Activated T-cell treated with anti-CD3 and anti-CD28 coated beads, Interleukin-2, amount 50 U/mL, for 72 hours (primary cell): Measurements from ENCODE around the gene APLNR. TPM values are rescaled to one million over a fixed set of nuclear protein-coding genes. Genes with fewer than 3 reads are reported as not detected.

ENCODE experiments used
- ATAC-seq, 2 donors: fragments of 150-1000 bp; cut with Tn5 transposase; replicated peaks in 1 of 2; 2 replicates each; pipeline ENCODE4 v1.10.0; 2021; ENCODE audit warnings: moderate library complexity in 2 of 2, mild to moderate bottlenecking in 1 of 2
- DNase-seq, 2 donors: peaks; one replicate each; pipeline ENCODE4 v3.0.0; 2021 to 2022; ENCODE audit warnings: mixed read lengths in 1 of 2
- H3K27ac Mint-ChIP-seq: one replicate; pipeline ENCODE4 v1.8.0; 2022; ENCODE audit warnings: mild to moderate bottlenecking, moderate library complexity, mixed read lengths
- H3K27me3 Mint-ChIP-seq: one replicate; pipeline ENCODE4 v1.8.0; 2022; ENCODE audit warnings: low read depth, mixed read lengths
- H3K36me3 Mint-ChIP-seq, 2 donors: one replicate each; pipeline ENCODE4 v1.8.0; 2022; ENCODE audit warnings: mixed read lengths in 2 of 2, mild to moderate bottlenecking in 1 of 2; ENCODE audit not compliant: insufficient read depth in 2 of 2
- H3K4me1 Mint-ChIP-seq: one replicate; pipeline ENCODE4 v1.8.0; 2022; ENCODE audit warnings: low read depth, mixed read lengths
- H3K4me3 Mint-ChIP-seq, 2 donors: one replicate each; pipeline ENCODE4 v1.8.0; 2022; ENCODE audit warnings: mild to moderate bottlenecking in 2 of 2, mixed read lengths in 2 of 2, moderate library complexity in 2 of 2
- H3K9me3 Mint-ChIP-seq, 2 donors: one replicate each; pipeline ENCODE4 v1.8.0; 2022; ENCODE audit warnings: mixed read lengths in 2 of 2
- total RNA-seq, 2 donors: library from RNA; stranded (reverse); gene quantifications; one replicate each; pipeline ENCODE4 v1.2.3, GENCODE V29; 2022

Gene APLNR
- total RNA-seq, 2 donors from 2014 or later = not detected

- Mint-ChIP-seq H3K9me3 (no peaks in the 10 kb centered on the region), H3K4me3 (no peak overlapping the region), H3K36me3 (no peaks in the 10 kb centered on the region), H3K27ac (no peak overlapping the region), H3K4me1 (peaks cover 13% of the 10 kb centered on the region), H3K27me3 (peaks cover 20% of the 10 kb centered on the region)
- no peak for ATAC-seq
- DNase-seq = no peak
These were observed 7.9 kb upstream of the APLNR start for GRCh38 chr11:57244911-57245310.

- peaks cover 11% of the 10 kb centered on the region for H3K4me1 Mint-ChIP-seq
- peaks cover 50% of the 10 kb centered on the region for H3K27me3 Mint-ChIP-seq
- no peaks in the 10 kb centered on the region for H3K9me3 Mint-ChIP-seq
- H3K4me3 Mint-ChIP-seq = no peak overlapping the region
- H3K36me3 Mint-ChIP-seq = no peaks in the 10 kb centered on the region
- DNase-seq (no peak), ATAC-seq (no peak)
- no peak overlapping the region for H3K27ac Mint-ChIP-seq
These were observed 4.4 kb upstream of the APLNR start for GRCh38 chr11:57241353-57241972.

DNA sequence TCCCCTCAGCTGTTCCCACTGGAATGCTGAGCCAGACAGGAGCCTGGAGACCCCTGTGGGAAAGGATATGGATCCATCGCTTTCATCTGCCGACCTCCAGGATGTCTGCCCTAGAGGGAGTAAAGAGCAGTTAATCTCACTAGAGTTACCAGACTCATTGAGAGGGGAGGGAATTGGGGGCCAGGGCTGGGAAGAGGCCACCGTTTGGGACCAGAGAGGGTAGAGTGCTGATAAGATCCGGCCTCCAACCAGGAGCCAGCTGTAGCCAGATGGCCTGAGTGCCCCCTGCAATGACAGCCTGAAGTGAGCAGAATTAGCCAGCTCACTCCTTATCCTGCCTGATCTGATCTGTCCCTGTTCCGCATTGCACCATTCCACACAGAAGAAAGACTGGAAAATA, 3.7 kb upstream of the APLNR start:
- no peaks in the 10 kb centered on the region for H3K9me3 Mint-ChIP-seq
- no peak for DNase-seq
- no peak for ATAC-seq
- no peaks in the 10 kb centered on the region for H3K36me3 Mint-ChIP-seq
- H3K4me3 Mint-ChIP-seq = no peak overlapping the region
- peaks cover 57% of the 10 kb centered on the region for H3K27me3 Mint-ChIP-seq
- peaks cover 11% of the 10 kb centered on the region for H3K4me1 Mint-ChIP-seq
- H3K27ac Mint-ChIP-seq = no peak overlapping the region

GRCh38 chr11:57240007-57240406, 3.0 kb upstream of the APLNR start:
- Mint-ChIP-seq H3K4me1 (peaks cover 11% of the 10 kb centered on the region), H3K27me3 (peaks cover 64% of the 10 kb centered on the region), H3K9me3 (no peaks in the 10 kb centered on the region), H3K4me3 (no peak overlapping the region), H3K36me3 (no peaks in the 10 kb centered on the region), H3K27ac (no peak overlapping the region)
- DNase-seq = no peak
- no peak for ATAC-seq

DNA sequence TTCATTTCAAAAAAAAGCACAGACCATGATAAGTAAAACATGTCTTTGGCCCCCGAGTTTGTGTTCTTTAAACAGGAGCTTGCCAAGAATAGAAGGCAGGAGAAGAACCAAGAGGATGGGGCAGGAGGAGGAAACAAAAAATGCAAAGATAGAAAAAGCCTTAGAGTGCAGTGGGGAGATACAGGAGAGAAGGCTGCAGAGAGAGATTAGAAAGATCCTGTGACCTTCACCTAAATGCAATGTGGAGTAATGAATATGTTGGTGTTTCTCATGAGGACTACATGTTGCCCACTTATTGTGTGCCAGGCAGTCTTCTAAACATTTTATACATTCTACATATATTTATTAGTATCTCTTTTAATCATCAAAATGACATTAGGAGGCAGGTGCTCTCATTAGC, 2.3 kb upstream of the APLNR start:
- H3K27me3 Mint-ChIP-seq = peaks cover 71% of the 10 kb centered on the region
- ATAC-seq (no peak), DNase-seq (no peak)
- H3K4me3 Mint-ChIP-seq = no peak overlapping the region
- H3K36me3 Mint-ChIP-seq = no peaks in the 10 kb centered on the region
- no peak overlapping the region for H3K27ac Mint-ChIP-seq
- H3K4me1 Mint-ChIP-seq = peaks cover 11% of the 10 kb centered on the region
- H3K9me3 Mint-ChIP-seq = no peaks in the 10 kb centered on the region

- no peak overlapping the region for H3K27ac Mint-ChIP-seq
- no peak overlapping the region for H3K4me3 Mint-ChIP-seq
- H3K36me3 Mint-ChIP-seq = no peaks in the 10 kb centered on the region
- H3K9me3 Mint-ChIP-seq = no peaks in the 10 kb centered on the region
- ATAC-seq (no peak), DNase-seq (no peak)
- H3K4me1 Mint-ChIP-seq = peaks cover 11% of the 10 kb centered on the region
- peaks cover 91% of the 10 kb centered on the region for H3K27me3 Mint-ChIP-seq
These were observed 1.0 kb downstream of the APLNR start for GRCh38 chr11:57235761-57236703.

DNA sequence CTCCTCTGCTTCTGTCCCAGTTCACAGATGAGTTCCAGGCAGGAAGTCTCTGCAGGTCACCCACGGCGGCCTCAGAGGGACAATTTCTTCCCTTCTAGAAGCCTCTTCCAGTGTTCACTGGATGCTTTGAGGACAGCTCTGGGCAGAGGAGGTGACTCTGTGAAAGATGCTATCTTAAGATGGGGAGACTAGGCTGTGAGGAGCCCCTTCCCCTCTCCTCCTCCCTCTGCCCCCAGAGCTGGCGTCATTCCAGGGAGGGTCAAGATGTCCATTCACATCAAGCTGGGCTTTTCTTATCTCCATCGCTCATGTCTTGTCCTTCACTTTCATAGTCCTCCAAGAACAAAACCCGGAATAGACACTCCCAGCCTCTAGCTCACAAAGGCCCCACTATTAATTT, 3.3 kb downstream of the APLNR start:
- DNase-seq (no peak), ATAC-seq (no peak)
- no peak overlapping the region for H3K27ac Mint-ChIP-seq
- peaks cover 11% of the 10 kb centered on the region for H3K4me1 Mint-ChIP-seq
- H3K4me3 Mint-ChIP-seq = no peak overlapping the region
- H3K27me3 Mint-ChIP-seq = peaks cover 91% of the 10 kb centered on the region
- H3K36me3 Mint-ChIP-seq = no peaks in the 10 kb centered on the region
- no peaks in the 10 kb centered on the region for H3K9me3 Mint-ChIP-seq

DNA sequence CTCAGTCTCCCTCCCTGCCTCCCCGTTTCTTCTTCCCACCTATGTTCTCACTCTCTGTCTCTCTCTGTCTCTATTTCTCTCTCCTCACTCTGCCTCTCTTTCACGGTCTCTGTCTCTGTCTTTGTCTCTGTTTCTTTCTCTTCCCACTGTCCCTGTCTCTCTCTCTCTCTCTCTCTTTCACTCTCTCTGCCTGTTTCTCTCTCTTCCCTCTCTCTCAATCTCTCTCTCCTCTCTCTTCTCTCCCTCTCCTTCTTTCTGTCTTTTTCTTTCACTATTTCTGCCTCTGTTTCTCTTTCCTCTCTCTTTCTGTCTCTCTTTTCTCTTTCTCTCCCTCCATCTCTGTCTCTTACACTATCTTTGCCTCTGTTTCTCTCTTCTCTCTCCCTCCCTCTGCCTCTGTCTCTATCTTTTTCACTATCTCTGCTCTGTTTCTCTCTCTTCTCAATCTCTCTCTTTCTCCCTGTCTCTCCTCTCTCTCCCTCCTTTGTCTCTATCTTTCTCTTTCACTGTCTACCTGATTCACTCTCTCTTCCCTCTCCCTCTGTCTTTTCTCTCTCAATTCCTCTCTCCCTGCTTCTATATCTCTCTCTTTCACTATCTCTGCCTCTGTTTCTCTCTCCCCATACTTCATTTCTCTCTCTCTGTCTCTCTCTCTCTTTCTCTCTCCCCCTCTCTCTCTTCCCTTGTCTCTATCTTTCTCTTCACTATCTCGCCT, 5.4 kb downstream of the APLNR start:
- Mint-ChIP-seq H3K4me3 (no peak overlapping the region), H3K27ac (no peak overlapping the region), H3K4me1 (no peaks in the 10 kb centered on the region), H3K9me3 (no peaks in the 10 kb centered on the region), H3K27me3 (peaks cover 71% of the 10 kb centered on the region), H3K36me3 (no peaks in the 10 kb centered on the region)
- DNase-seq = no peak
- no peak for ATAC-seq

DNA sequence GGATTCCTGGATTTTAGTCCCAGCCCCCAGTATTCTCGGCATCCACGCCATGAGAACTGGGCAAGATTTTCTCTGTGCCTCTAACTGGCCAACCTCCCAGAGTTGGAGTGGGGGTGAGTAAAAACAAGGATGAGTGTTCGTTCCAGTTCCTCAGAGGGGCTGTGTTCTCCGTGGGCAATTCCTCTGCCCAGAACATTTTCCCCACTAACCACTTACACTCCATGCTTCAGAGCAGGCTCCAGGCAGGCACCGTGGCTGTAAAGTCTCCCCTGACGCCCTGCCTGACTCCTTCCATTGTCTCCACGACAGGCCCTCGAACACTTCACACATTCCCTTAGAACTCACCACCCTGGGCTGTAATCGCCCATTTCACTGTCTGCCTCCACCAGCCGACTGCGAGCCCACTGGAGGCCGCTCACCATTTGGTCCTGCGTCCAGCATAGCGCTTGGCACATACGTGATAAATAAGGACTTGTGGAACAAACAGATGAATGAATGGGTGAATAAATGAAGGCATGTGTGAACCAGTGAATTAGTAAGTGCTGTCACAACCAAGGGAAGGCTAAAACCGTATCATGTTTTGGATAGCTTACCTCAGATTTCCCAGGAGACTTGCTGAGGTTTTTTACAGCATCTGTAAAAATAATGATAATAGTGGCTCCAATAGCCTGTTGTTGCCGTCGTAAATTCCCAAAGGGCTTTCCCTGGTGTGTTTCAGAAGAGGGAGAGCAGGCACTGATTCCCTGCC, 6.1 kb downstream of the APLNR start:
- H3K4me3 Mint-ChIP-seq = no peak overlapping the region
- H3K4me1 Mint-ChIP-seq = no peaks in the 10 kb centered on the region
- ATAC-seq = no peak
- no peaks in the 10 kb centered on the region for H3K9me3 Mint-ChIP-seq
- peaks cover 64% of the 10 kb centered on the region for H3K27me3 Mint-ChIP-seq
- H3K36me3 Mint-ChIP-seq = no peaks in the 10 kb centered on the region
- no peak for DNase-seq
- no peak overlapping the region for H3K27ac Mint-ChIP-seq

DNA sequence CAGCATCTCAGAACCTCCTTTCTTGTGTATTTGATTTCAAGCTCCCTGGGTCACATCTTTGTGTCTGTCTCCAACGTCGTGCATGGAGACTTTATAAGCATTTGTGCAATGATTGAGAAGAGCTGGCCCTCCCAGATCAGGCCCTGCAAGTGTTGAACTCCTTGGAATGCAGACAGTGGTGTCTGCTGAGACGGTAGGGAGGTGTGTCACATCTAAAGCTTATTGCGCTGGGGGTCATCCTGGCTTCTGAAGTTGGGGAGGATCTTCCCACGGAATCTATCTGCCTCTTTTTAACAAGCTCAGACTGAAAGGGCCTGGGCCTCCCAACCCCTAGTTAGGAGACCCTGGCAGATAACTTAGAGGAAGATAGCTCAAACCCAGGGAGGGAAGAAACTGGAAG, 6.7 kb downstream of the APLNR start:
- Mint-ChIP-seq H3K27ac (no peak overlapping the region), H3K4me3 (no peak overlapping the region), H3K9me3 (no peaks in the 10 kb centered on the region), H3K4me1 (no peaks in the 10 kb centered on the region), H3K27me3 (peaks cover 58% of the 10 kb centered on the region), H3K36me3 (no peaks in the 10 kb centered on the region)
- DNase-seq (no peak), ATAC-seq (no peak)

- Mint-ChIP-seq H3K9me3 (no peaks in the 10 kb centered on the region), H3K4me1 (no peaks in the 10 kb centered on the region), H3K27me3 (peaks cover 40% of the 10 kb centered on the region), H3K4me3 (no peak overlapping the region), H3K27ac (no peak overlapping the region), H3K36me3 (no peaks in the 10 kb centered on the region)
- DNase-seq = no peak
- no peak for ATAC-seq
These were observed 8.4 kb downstream of the APLNR start for GRCh38 chr11:57228600-57228999.

GRCh38 chr11:57224537-57224936, 12.5 kb downstream of the APLNR start:
- ATAC-seq (no peak), DNase-seq (no peak)
- Mint-ChIP-seq H3K36me3 (no peaks in the 10 kb centered on the region), H3K27me3 (peaks cover 9% of the 10 kb centered on the region), H3K4me3 (no peak overlapping the region), H3K27ac (no peak overlapping the region), H3K4me1 (no peaks in the 10 kb centered on the region), H3K9me3 (no peaks in the 10 kb centered on the region)

DNA sequence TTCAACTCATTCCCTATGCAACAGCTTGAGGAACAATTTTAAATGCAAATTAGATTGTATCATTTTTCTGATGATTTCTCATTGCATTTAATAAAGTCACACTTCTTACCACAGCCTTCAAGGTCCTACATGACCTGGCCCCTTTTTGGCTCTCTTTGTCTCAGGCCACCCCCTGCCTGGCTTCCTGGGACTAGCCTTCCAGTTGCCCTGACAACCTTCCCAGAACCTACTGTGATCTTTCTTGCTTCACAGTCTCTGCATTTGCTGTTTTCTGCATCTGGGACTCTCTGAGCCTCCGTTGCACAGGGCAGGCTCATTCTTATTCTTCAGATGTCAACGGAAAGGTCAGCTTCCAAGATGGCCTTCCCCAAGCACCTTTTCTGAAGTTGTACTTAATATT, 12.9 kb downstream of the APLNR start:
- Mint-ChIP-seq H3K36me3 (no peaks in the 10 kb centered on the region), H3K4me1 (no peaks in the 10 kb centered on the region), H3K27me3 (peaks cover 6% of the 10 kb centered on the region), H3K9me3 (no peaks in the 10 kb centered on the region), H3K27ac (no peak overlapping the region), H3K4me3 (no peak overlapping the region)
- no peak for ATAC-seq
- DNase-seq = no peak
